Duodenal mucosa (tissue), 2 donors: ENCODE measurements around the gene RNPEP.
A peak's percentile ranks its signal among the peaks of the same experiment; 100 is the strongest.
"Not testable (repeated sequence)": the region's sequence is repeated elsewhere in the genome, so short reads cannot be mapped to it uniquely, and the experiment has no call there.

Experiments used
- H3K27ac ChIP-seq: one replicate; pipeline ENCODE4 v1.7.0; 2013; ENCODE audit warnings: low read depth, low read length
- H3K27me3 ChIP-seq, 2 donors: one replicate each; pipeline ENCODE4 v1.7.0; 2013; ENCODE audit warnings: low read length in 2 of 2, control low read depth in 1 of 2; ENCODE audit not compliant: insufficient read depth in 2 of 2, control insufficient read depth in 1 of 2
- H3K36me3 ChIP-seq, 2 donors: one replicate each; pipeline ENCODE4 v1.7.0; 2013; ENCODE audit warnings: low read length in 2 of 2, control low read depth in 1 of 2; ENCODE audit not compliant: insufficient read depth in 2 of 2, control insufficient read depth in 1 of 2
- H3K4me1 ChIP-seq, 2 donors: one replicate each; pipeline ENCODE4 v1.7.0; 2013; ENCODE audit warnings: low read length in 2 of 2, control low read depth in 1 of 2; ENCODE audit not compliant: insufficient read depth in 2 of 2, control insufficient read depth in 1 of 2
- H3K4me3 ChIP-seq, 2 donors: one replicate each; pipeline ENCODE4 v1.7.0; 2013; ENCODE audit warnings: low read length in 2 of 2, low read depth in 1 of 2
- H3K9ac ChIP-seq, 2 donors: one replicate each; pipeline ENCODE4 v1.7.0; 2013; ENCODE audit warnings: low read length in 2 of 2, low read depth in 1 of 2
- H3K9me3 ChIP-seq, 2 donors: one replicate each; pipeline ENCODE4 v1.7.0; 2013; ENCODE audit warnings: low read length in 2 of 2, control low read depth in 1 of 2; ENCODE audit not compliant: control insufficient read depth in 1 of 2

The RNPEP gene

GRCh38 chr1:202016022-202016810, 33.8 kb downstream of the RNPEP start:
- H3K27me3 ChIP-seq, result no peaks in the 10 kb centered on the region
- peak overlapping the region; percentile 63 to 97 for H3K4me3 ChIP-seq
- peak overlapping the region; percentile 94 to 100 for H3K9ac ChIP-seq
- H3K9me3 ChIP-seq, result no peaks in the 10 kb centered on the region
- H3K27ac ChIP-seq, result peak overlapping the region; percentile 97
- H3K36me3 ChIP-seq, result peaks cover 32 to 44% of the 10 kb centered on the region in 2 donors
- H3K4me1 ChIP-seq, result peaks cover 9 to 32% of the 10 kb centered on the region in 2 donors

- H3K27ac ChIP-seq, result peak overlapping the region; percentile 97
- H3K36me3 ChIP-seq, result peaks cover 29 to 38% of the 10 kb centered on the region in 2 donors
- H3K9ac ChIP-seq, result peak overlapping the region; percentile 94 to 100
- H3K9me3 ChIP-seq, result no peaks in the 10 kb centered on the region
- H3K4me1 ChIP-seq, result peaks cover 13 to 32% of the 10 kb centered on the region in 2 donors
- no peaks in the 10 kb centered on the region for H3K27me3 ChIP-seq
- H3K4me3 ChIP-seq, result peak overlapping the region; percentile 63 to 97
These were observed 34.6 kb downstream of the RNPEP start for GRCh38 chr1:202016811-202017748.

- Histone ChIP-seq H3K36me3 (peaks cover 21 to 31% of the 10 kb centered on the region in 2 donors), H3K4me1 (peaks cover 19 to 35% of the 10 kb centered on the region in 2 donors), H3K9me3 (no peaks in the 10 kb centered on the region), H3K27me3 (no peaks in the 10 kb centered on the region), H3K4me3 (peak overlapping the region; percentile 25 to 43), H3K9ac (peak overlapping the region; percentile 77 to 94), H3K27ac (peak overlapping the region; percentile 97)
These were observed 35.5 kb downstream of the RNPEP start for GRCh38 chr1:202017749-202018467.

GRCh38 chr1:202018468-202019234, 36.2 kb downstream of the RNPEP start:
- peak overlapping the region; percentile 25 to 48 for H3K4me3 ChIP-seq

DNA sequence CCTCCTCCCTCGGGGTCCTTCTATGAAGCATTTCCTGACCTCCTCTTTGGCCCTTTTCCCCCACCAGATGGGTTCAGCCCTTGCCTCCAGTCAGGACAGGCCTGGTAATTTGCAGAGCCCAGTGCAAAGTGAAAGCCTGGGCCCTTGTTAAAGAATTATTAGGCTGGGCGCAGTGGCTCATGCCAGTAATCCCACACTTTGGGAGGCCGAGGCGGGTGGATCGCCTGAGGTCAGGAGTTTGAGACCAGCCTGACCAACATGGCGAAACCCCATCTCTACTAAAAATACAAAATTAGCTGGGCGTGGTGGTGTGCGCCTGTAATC, 36.7 kb downstream of the RNPEP start:
- Histone ChIP-seq H3K9ac (peak overlapping the region; percentile 67 to 77), H3K27ac (peak overlapping the region; percentile 97)

More at GRCh38 chr1:202018468-202019234, 36.2 kb downstream of the RNPEP start:
- Histone ChIP-seq H3K9me3 (no peaks in the 10 kb centered on the region), H3K4me1 (peaks cover 23 to 42% of the 10 kb centered on the region in 2 donors), H3K27me3 (no peaks in the 10 kb centered on the region), H3K9ac (peak overlapping the region; percentile 77 to 94), H3K27ac (peak overlapping the region; percentile 97), H3K36me3 (peaks cover 13 to 24% of the 10 kb centered on the region in 2 donors)

GRCh38 chr1:202023001-202023433, 40.6 kb downstream of the RNPEP start:
- Histone ChIP-seq H3K4me3 (no peak overlapping the region), H3K4me1 (peaks cover 19 to 23% of the 10 kb centered on the region in 2 donors), H3K36me3 (no peaks in the 10 kb centered on the region), H3K9me3 (no peaks in the 10 kb centered on the region), H3K27ac (peak overlapping the region; percentile 88), H3K9ac (peak overlapping the region; percentile 43 to 74), H3K27me3 (no peaks in the 10 kb centered on the region)

More for the DNA sequence above, 36.7 kb downstream of the RNPEP start:
- H3K9me3 ChIP-seq, H3K27me3 ChIP-seq: not testable (repeated sequence)
- Histone ChIP-seq H3K36me3 (peaks cover 8 to 18% of the 10 kb centered on the region in 2 donors), H3K4me3 (peak overlapping the region; percentile 25 to 48), H3K4me1 (peaks cover 23 to 42% of the 10 kb centered on the region in 2 donors)

DNA sequence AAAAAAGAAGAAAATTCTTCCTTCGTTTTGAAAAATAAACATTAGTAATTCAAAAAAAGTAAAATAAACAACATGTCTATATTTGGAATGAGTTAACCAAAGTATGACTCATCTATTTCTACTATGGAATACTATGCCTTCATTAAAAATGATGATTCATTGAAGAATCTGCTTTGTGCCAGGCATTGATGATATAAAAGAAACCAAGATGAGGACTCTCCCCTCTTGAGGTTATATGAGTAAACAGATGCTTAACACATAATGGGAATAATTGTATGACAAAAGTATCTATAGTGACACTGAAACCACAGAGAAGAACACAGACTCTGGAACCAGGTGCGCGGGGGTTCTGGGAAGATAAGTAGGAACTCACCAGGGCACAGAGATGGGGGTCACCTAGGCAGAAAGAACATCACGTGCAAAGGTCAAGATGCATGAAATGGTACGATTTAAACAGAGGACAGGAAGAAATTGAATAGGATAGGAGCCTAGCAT, 46.8 kb downstream of the RNPEP start:
- H3K36me3 ChIP-seq, result no peaks in the 10 kb centered on the region
- H3K9me3 ChIP-seq, result no peaks in the 10 kb centered on the region
- H3K27me3 ChIP-seq, result no peaks in the 10 kb centered on the region
- peaks cover 2 to 16% of the 10 kb centered on the region in 2 donors for H3K4me1 ChIP-seq
- H3K4me3 ChIP-seq, result no peak overlapping the region
- H3K9ac ChIP-seq, result no peak overlapping the region
- H3K27ac ChIP-seq, result no peak overlapping the region

GRCh38 chr1:202029727-202030126, 47.3 kb downstream of the RNPEP start:
- no peak overlapping the region for H3K27ac ChIP-seq
- no peaks in the 10 kb centered on the region for H3K9me3 ChIP-seq
- H3K9ac ChIP-seq, result no peak overlapping the region
- H3K36me3 ChIP-seq, result no peaks in the 10 kb centered on the region
- H3K27me3 ChIP-seq, result no peaks in the 10 kb centered on the region
- H3K4me1 ChIP-seq, result peaks cover 5 to 21% of the 10 kb centered on the region in 2 donors
- no peak overlapping the region for H3K4me3 ChIP-seq

GRCh38 chr1:202031796-202032195, 49.3 kb downstream of the RNPEP start:
- H3K9me3 ChIP-seq, result no peaks in the 10 kb centered on the region
- no peak overlapping the region for H3K27ac ChIP-seq
- H3K9ac ChIP-seq, result no peak overlapping the region
- no peaks in the 10 kb centered on the region for H3K36me3 ChIP-seq
- H3K4me1 ChIP-seq, result peaks cover 5 to 21% of the 10 kb centered on the region in 2 donors
- no peaks in the 10 kb centered on the region for H3K27me3 ChIP-seq
- H3K4me3 ChIP-seq, result no peak overlapping the region
